Measurements from ENCODE around the gene MBOAT1. TPM values are rescaled to one million over a fixed set of nuclear protein-coding genes. Genes with fewer than 3 reads are reported as not detected.

Gene MBOAT1
- total RNA-seq, 2 experiments from 2014 or later = not detected

DNA sequence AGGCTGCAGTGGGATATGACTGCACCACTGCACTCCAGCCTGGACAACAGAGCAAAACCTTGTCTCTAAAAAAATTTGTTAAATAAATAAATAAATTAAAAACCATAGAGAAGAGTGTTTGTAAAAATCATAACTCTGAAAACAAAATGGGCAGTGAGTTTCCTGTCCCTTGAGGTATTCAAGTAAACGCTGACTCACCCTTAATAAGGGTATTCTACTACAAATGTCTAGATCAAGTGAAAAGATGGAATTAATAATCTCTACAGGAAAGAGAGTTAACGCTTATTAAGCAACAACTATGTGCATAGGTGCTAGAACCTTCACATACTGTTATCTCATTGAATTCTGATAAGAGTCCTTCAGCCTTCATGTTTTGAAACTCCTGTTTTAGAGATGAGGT, 19.9 kb upstream of the MBOAT1 start:
- BruUV-seq (replicated peaks) = no TSS peak
- H3K27ac ChIP-seq (ENCODE audit: low read depth, low read length, poor library complexity, severe bottlenecking) = no peak overlapping the region
- H3K36me3 ChIP-seq (ENCODE audit: insufficient read depth, low read length) = no peaks in the 10 kb centered on the region
- no peaks in the 10 kb centered on the region for H4K20me1 ChIP-seq (ENCODE audit: insufficient read depth, low read length)
- no peaks in the 10 kb centered on the region for H3K9me2 ChIP-seq (ENCODE audit: insufficient read depth, low read length)
- H3K4me2 ChIP-seq (ENCODE audit: low read length) = no peak overlapping the region
- H2AFZ ChIP-seq (ENCODE audit: low read length) = no peak overlapping the region
- H3K4me3 ChIP-seq (ENCODE audit: low read depth, low read length, poor library complexity, severe bottlenecking) = no peak overlapping the region
- ChIA-PET POLR2A (interaction anchor here (0.7 kb wide), 1 partner anchor 1150 kb away, joined by 3 read pairs; no protein-coding TSS in a partner anchor), CTCF (ENCODE audit: unreplicated experiment) (no interaction called here)
- no peaks in the 10 kb centered on the region for H3K79me2 ChIP-seq (ENCODE audit: insufficient read depth, low read depth, low read length)
- DNase-seq (ENCODE audit: low spot score) = no peak
- intact Hi-C loops (cut with micrococcal nuclease; ENCODE audit: unreplicated experiment) = no loop called here
- no peaks in the 10 kb centered on the region for H3K9me3 ChIP-seq (ENCODE audit: low read length)
- no peaks in the 10 kb centered on the region for H3K4me1 ChIP-seq (ENCODE audit: insufficient read depth, low read length, poor library complexity, severe bottlenecking)
- TF ChIP-seq, protein P1, sequence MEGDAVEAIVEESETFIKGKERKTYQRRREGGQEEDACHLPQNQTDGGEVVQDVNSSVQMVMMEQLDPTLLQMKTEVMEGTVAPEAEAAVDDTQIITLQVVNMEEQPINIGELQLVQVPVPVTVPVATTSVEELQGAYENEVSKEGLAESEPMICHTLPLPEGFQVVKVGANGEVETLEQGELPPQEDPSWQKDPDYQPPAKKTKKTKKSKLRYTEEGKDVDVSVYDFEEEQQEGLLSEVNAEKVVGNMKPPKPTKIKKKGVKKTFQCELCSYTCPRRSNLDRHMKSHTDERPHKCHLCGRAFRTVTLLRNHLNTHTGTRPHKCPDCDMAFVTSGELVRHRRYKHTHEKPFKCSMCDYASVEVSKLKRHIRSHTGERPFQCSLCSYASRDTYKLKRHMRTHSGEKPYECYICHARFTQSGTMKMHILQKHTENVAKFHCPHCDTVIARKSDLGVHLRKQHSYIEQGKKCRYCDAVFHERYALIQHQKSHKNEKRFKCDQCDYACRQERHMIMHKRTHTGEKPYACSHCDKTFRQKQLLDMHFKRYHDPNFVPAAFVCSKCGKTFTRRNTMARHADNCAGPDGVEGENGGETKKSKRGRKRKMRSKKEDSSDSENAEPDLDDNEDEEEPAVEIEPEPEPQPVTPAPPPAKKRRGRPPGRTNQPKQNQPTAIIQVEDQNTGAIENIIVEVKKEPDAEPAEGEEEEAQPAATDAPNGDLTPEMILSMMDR (conservative IDR thresholded peaks at IDR 0.05; ENCODE audit: low read length) = no peak
- TF ChIP-seq EZH2phosphoT487 (IDR thresholded peaks at IDR 0.05; ENCODE audit: borderline replicate concordance, low read depth, low read length) = no peak

DNA sequence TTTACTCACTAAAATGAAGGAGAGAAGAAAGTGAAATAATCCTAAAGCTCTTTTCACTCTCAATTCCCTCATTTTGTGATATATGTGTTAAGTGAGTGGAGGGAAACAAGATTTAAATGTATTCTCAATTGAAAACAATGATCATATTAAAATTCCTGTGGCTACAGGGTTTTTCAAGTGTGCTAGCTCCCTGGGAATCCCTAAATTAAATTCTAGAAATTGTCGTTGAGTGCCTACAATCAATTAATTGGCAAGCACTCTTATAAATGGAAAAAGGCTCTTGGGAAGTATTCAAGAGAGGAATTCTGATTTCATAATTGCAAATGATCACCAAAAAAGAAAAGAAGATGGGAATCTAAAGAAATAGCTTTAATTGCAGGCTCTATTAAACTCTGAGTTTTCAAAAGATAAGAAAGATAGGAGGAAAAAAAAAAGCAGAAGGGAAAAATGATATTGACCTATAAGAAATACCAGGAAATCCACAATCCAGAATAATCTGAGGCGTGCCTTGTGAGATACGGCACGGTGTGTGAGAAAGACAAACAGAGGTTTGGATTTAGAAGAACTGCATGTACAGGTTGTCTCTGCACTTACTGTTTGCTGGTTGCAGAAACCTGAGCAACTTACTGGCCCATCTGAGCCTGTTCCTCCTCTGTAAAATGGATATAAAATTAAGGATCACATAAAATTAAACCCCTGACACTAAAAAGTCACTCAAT, 18.3 kb upstream of the MBOAT1 start:
- no peak for DNase-seq (ENCODE audit: low spot score)
- Histone ChIP-seq H4K20me1 (ENCODE audit: insufficient read depth, low read length) (no peaks in the 10 kb centered on the region), H2AFZ (ENCODE audit: low read length) (no peak overlapping the region), H3K9me2 (ENCODE audit: insufficient read depth, low read length) (no peaks in the 10 kb centered on the region), H3K4me1 (ENCODE audit: insufficient read depth, low read length, poor library complexity, severe bottlenecking) (no peaks in the 10 kb centered on the region), H3K4me3 (ENCODE audit: low read depth, low read length, poor library complexity, severe bottlenecking) (no peak overlapping the region), H3K27ac (ENCODE audit: low read depth, low read length, poor library complexity, severe bottlenecking) (no peak overlapping the region), H3K36me3 (ENCODE audit: insufficient read depth, low read length) (no peaks in the 10 kb centered on the region), H3K79me2 (ENCODE audit: insufficient read depth, low read depth, low read length) (no peaks in the 10 kb centered on the region), H3K4me2 (ENCODE audit: low read length) (no peak overlapping the region), H3K9me3 (ENCODE audit: low read length) (no peaks in the 10 kb centered on the region)
- ChIA-PET CTCF (ENCODE audit: unreplicated experiment) (no interaction called here), POLR2A (interaction anchor here (0.6 to 0.7 kb wide), 3 partner anchors 12 to 176 kb away, joined by 3 read pairs; no protein-coding TSS in a partner anchor)
- BruUV-seq (replicated peaks) = no TSS peak
- no peak for TF ChIP-seq EZH2phosphoT487 (IDR thresholded peaks at IDR 0.05; ENCODE audit: borderline replicate concordance, low read depth, low read length)
- TF ChIP-seq, protein P1 (conservative IDR thresholded peaks at IDR 0.05; ENCODE audit: low read length) = no peak
- intact Hi-C loops (cut with micrococcal nuclease; ENCODE audit: unreplicated experiment) = no loop called here

GRCh38 chr6:20229881-20230280, 17.6 kb upstream of the MBOAT1 start:
- intact Hi-C loops (cut with micrococcal nuclease; ENCODE audit: unreplicated experiment) = no loop called here
- H4K20me1 ChIP-seq (ENCODE audit: insufficient read depth, low read length) = no peaks in the 10 kb centered on the region
- H3K27ac ChIP-seq (ENCODE audit: low read depth, low read length, poor library complexity, severe bottlenecking) = no peak overlapping the region
- no peaks in the 10 kb centered on the region for H3K9me3 ChIP-seq (ENCODE audit: low read length)
- ChIA-PET CTCF (ENCODE audit: unreplicated experiment) (no interaction called here), POLR2A (interaction anchor here (0.6 to 0.7 kb wide), 2 partner anchors 11 to 175 kb away, joined by 3 read pairs; no protein-coding TSS in a partner anchor)
- TF ChIP-seq, protein P1 (conservative IDR thresholded peaks at IDR 0.05; ENCODE audit: low read length) = no peak
- no peak for TF ChIP-seq EZH2phosphoT487 (IDR thresholded peaks at IDR 0.05; ENCODE audit: borderline replicate concordance, low read depth, low read length)
- no peak overlapping the region for H2AFZ ChIP-seq (ENCODE audit: low read length)
- H3K36me3 ChIP-seq (ENCODE audit: insufficient read depth, low read length) = no peaks in the 10 kb centered on the region
- H3K4me1 ChIP-seq (ENCODE audit: insufficient read depth, low read length, poor library complexity, severe bottlenecking) = no peaks in the 10 kb centered on the region
- BruUV-seq (replicated peaks) = no TSS peak
- no peak overlapping the region for H3K4me2 ChIP-seq (ENCODE audit: low read length)
- no peak for DNase-seq (ENCODE audit: low spot score)
- H3K4me3 ChIP-seq (ENCODE audit: low read depth, low read length, poor library complexity, severe bottlenecking) = no peak overlapping the region
- H3K9me2 ChIP-seq (ENCODE audit: insufficient read depth, low read length) = no peaks in the 10 kb centered on the region
- H3K79me2 ChIP-seq (ENCODE audit: insufficient read depth, low read depth, low read length) = no peaks in the 10 kb centered on the region
